Measurements from ENCODE around the gene TDRD5. TPM values are rescaled to one million over a fixed set of nuclear protein-coding genes. Genes with fewer than 3 reads are reported as not detected.

Gene TDRD5
- polyA plus RNA-seq, 3 donors: 3.2 to 5.7 (median 5.2) TPM

DNA sequence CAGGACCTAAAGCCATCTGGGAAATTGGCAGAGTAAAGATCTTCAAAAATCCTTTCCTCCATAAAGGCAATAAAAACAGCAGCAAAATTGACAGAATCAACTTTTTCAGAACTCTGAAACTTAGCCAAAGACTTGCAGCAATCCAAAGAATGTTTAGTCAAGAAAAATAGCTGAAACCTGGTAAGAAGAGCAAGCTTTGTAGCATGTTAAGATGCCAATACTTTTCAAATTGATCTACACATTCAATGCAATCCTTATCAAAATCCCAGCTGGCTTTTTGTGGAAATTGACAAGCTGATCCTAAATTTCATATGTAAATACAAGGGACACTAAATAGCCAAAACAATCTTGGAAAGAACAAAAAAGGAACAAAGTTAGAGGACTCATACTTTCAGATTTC is 127.6 kb downstream of the TDRD5 start:
- DNase-seq (ENCODE audit: extremely low read depth in 1 of 11, low read depth in 9 of 11, low spot score in 4 of 11): no peak

- no peak for DNase-seq (ENCODE audit: extremely low read depth in 1 of 11, low read depth in 9 of 11, low spot score in 4 of 11)
These were observed 136.6 kb downstream of the TDRD5 start for GRCh38 chr1:179728271-179728670.

- no peak for DNase-seq (ENCODE audit: extremely low read depth in 1 of 11, low read depth in 9 of 11, low spot score in 4 of 11)
These were observed 138.2 kb downstream of the TDRD5 start for GRCh38 chr1:179729881-179730280.

DNA sequence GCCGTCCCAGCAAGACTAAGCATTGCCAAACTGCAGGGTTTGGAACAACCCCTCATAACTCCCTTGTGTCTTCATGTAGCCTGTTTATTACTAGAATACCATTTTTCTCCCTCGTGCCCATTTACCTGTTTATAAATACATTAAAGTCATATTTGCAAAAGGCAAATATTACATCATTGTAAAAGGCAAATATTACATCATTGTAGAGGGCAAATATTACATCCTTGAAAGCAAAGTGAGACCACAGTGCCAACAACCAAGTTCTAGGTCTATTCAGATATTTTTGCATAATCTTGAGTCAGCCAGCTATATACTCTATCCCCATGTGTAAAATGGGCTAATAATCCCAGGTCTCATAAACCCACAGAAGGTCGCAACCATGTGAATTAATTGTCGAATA is 140.0 kb downstream of the TDRD5 start:
- DNase-seq (ENCODE audit: extremely low read depth in 1 of 11, low read depth in 9 of 11, low spot score in 4 of 11): no peak

Other genes with a start within 250 kb of the TDRD5 start
- gene AXDND1, start 225.9 kb upstream of the TDRD5 start, polyA plus RNA-seq (ENCODE audit: insufficient read length in 3 of 3): 10 to 100 TPM; 12.1 to 29.1 (median 12.6) TPM
- 100 to 1,000 TPM; 329 to 462 (median 378) TPM for gene NPHS2, start 15.9 kb upstream of the TDRD5 start, polyA plus RNA-seq (ENCODE audit: insufficient read length in 3 of 3)
- 1 to 10 TPM in 2 of 3 donors, under 1 TPM in 1; 0.90 to 2.1 (median 1.0) TPM for gene FAM163A, start 151.5 kb downstream of the TDRD5 start, polyA plus RNA-seq (ENCODE audit: insufficient read length in 3 of 3)